ENCODE measurements around the gene TCF7. TPM values are rescaled to one million over a fixed set of nuclear protein-coding genes. Genes with fewer than 3 reads are reported as not detected.

TCF7 gene
- total and polyA plus RNA-seq, 12 donors, result 2.8 to 9.6 (median 6.3) TPM

GRCh38 chr5:134133188-134133994 lies 18.9 kb downstream of the TCF7 start:
- Histone ChIP-seq H3K4me3 (no peak overlapping the region), H3K9me3 (replicated peaks in 1 of 3) (no peaks in the 10 kb centered on the region), H3K36me3 (replicated peaks in 1 of 2) (peaks cover 0 to 40% of the 10 kb centered on the region in 2 donors), H3K27ac (no peak overlapping the region), H3K4me1 (replicated peaks in 1 of 2) (peaks cover 0 to 17% of the 10 kb centered on the region in 2 donors), H3K27me3 (no peaks in the 10 kb centered on the region)
- DNase-seq, result peak in 1 of 7 donors; percentile 8
- TF ChIP-seq CTCF (IDR thresholded peaks at IDR 0.05) (no peak), POLR2A (IDR thresholded peaks at IDR 0.05) (no peak)
- WGBS, 4 donors, result 87 to 92% (median 89%) methylated on average over 5 to 9 of the region's 9 CpGs
- intact Hi-C loops (cut with DNase I), result no loop called here

GRCh38 chr5:134133995-134134541 lies 19.6 kb downstream of the TCF7 start:
- Histone ChIP-seq H3K9me3 (replicated peaks in 1 of 3) (no peaks in the 10 kb centered on the region), H3K4me3 (no peak overlapping the region), H3K27ac (no peak overlapping the region), H3K27me3 (no peaks in the 10 kb centered on the region), H3K36me3 (replicated peaks in 1 of 2) (peaks cover 0 to 40% of the 10 kb centered on the region in 2 donors), H3K4me1 (replicated peaks in 1 of 2) (peaks cover 0 to 15% of the 10 kb centered on the region in 2 donors)
- peak in 5 of 7 donors; percentile 5 to 48 (median 8) for DNase-seq
- 89 to 100% (median 96%) methylated on average over 1 to 6 of the region's 6 CpGs for WGBS, 4 donors
- TF ChIP-seq CTCF (IDR thresholded peaks at IDR 0.05) (no peak), POLR2A (IDR thresholded peaks at IDR 0.05) (no peak)
- intact Hi-C loops (cut with DNase I), result no loop called here

- H3K4me3 ChIP-seq, result no peak overlapping the region
- no peaks in the 10 kb centered on the region for H3K27me3 ChIP-seq
- intact Hi-C loops (cut with DNase I), result no loop called here
- H3K27ac ChIP-seq, result no peak overlapping the region
- peaks cover 4 to 12% of the 10 kb centered on the region in 2 donors for H3K4me1 ChIP-seq (replicated peaks in 1 of 2)
- H3K9me3 ChIP-seq (replicated peaks in 1 of 3), result no peaks in the 10 kb centered on the region
- peaks cover 0 to 40% of the 10 kb centered on the region in 2 donors for H3K36me3 ChIP-seq (replicated peaks in 1 of 2)
- DNase-seq, result peak in 2 of 7 donors; percentile 4 to 12
- 93 to 98% (median 95%) methylated on average over 7 of the region's 7 CpGs for WGBS, 4 donors
- TF ChIP-seq POLR2A (IDR thresholded peaks at IDR 0.05) (no peak), CTCF (IDR thresholded peaks at IDR 0.05) (no peak)
Measured at GRCh38 chr5:134135091-134135655, 20.7 kb downstream of the TCF7 start.

GRCh38 chr5:134136221-134136631 lies 21.7 kb downstream of the TCF7 start:
- TF ChIP-seq CTCF (IDR thresholded peaks at IDR 0.05), result no peak
- no peak for TF ChIP-seq POLR2A (IDR thresholded peaks at IDR 0.05)
- WGBS, 4 donors, result 43 to 69% (median 59%) methylated on average over 1 to 2 of the region's 2 CpGs; no CpG with 5 or more reads in 1 of the 4 donors

More at GRCh38 chr5:134136221-134136631, 21.7 kb downstream of the TCF7 start:
- Histone ChIP-seq H3K4me3 (no peak overlapping the region), H3K9me3 (replicated peaks in 1 of 3) (no peaks in the 10 kb centered on the region), H3K36me3 (replicated peaks in 1 of 2) (peaks cover 0 to 41% of the 10 kb centered on the region in 2 donors), H3K27ac (no peak overlapping the region), H3K4me1 (replicated peaks in 1 of 2) (peaks cover 4 to 18% of the 10 kb centered on the region in 2 donors), H3K27me3 (no peaks in the 10 kb centered on the region)
- intact Hi-C loops (cut with DNase I), result no loop called here
- DNase-seq, result peak in 5 of 7 donors; percentile 2 to 50 (median 8)
